Measurements from ENCODE around the gene MLLT3.

MLLT3 gene

GRCh38 chr9:20610591-20610990, 11.7 kb downstream of the MLLT3 start:
- no peak overlapping the region for H3K4me3 ChIP-seq (ENCODE audit: low read length)
- TF ChIP-seq, protein P1, sequence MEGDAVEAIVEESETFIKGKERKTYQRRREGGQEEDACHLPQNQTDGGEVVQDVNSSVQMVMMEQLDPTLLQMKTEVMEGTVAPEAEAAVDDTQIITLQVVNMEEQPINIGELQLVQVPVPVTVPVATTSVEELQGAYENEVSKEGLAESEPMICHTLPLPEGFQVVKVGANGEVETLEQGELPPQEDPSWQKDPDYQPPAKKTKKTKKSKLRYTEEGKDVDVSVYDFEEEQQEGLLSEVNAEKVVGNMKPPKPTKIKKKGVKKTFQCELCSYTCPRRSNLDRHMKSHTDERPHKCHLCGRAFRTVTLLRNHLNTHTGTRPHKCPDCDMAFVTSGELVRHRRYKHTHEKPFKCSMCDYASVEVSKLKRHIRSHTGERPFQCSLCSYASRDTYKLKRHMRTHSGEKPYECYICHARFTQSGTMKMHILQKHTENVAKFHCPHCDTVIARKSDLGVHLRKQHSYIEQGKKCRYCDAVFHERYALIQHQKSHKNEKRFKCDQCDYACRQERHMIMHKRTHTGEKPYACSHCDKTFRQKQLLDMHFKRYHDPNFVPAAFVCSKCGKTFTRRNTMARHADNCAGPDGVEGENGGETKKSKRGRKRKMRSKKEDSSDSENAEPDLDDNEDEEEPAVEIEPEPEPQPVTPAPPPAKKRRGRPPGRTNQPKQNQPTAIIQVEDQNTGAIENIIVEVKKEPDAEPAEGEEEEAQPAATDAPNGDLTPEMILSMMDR (conservative IDR thresholded peaks at IDR 0.05; ENCODE audit: low read length) = no peak
- DNase-seq (ENCODE audit: low read depth) = no peak

DNA sequence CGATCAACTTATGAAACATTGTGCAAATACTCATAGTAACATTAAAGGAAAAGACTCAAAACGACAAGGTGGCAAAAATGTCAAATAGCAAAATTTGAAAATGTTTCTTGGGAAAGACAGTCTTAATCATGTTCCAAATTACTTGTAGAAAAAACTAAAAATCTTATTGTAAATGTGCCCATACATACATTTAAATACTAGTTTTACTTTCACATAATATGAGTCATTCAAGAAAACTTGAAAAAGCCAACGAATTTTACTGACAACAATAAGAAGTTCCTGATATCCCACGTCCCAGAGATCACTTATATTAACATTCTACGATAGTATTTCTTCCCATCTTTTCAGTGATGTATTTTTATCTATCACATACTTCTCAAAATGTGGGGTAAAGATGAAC, 13.7 kb downstream of the MLLT3 start:
- TF ChIP-seq, protein P1 (conservative IDR thresholded peaks at IDR 0.05; ENCODE audit: low read length) = no peak
- DNase-seq (ENCODE audit: low read depth) = no peak

GRCh38 chr9:20606652-20607051, 15.6 kb downstream of the MLLT3 start:
- TF ChIP-seq, protein P1 (conservative IDR thresholded peaks at IDR 0.05; ENCODE audit: low read length) = no peak
- no peak for DNase-seq (ENCODE audit: low read depth)
- H3K4me3 ChIP-seq (ENCODE audit: low read length) = no peak overlapping the region

More for the DNA sequence above, 13.7 kb downstream of the MLLT3 start:
- no peak overlapping the region for H3K4me3 ChIP-seq (ENCODE audit: low read length)

DNA sequence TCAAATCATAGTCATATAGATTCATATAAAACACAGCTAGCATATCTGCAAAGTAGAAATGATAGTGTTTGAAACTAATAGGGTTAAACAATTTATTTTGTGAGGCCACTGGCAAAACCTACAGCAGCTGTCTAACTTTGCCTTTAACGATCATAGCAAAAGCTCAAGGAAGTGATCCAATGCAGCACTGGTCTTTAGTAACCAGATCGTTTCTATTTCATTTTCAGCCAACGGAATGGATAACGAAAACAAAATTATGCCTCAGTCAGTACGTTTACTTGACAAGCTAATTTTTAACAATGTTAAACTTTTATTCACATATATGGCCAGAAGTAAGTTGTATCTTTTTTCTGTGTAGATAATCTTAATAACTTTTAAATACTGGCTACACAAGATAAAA, 17.7 kb downstream of the MLLT3 start:
- no peak for DNase-seq (ENCODE audit: low read depth)
- TF ChIP-seq, protein P1 (conservative IDR thresholded peaks at IDR 0.05; ENCODE audit: low read length) = no peak
- H3K4me3 ChIP-seq (ENCODE audit: low read length) = peak overlapping the region; percentile 32

- H3K4me3 ChIP-seq (ENCODE audit: low read length) = no peak overlapping the region
- TF ChIP-seq, protein P1 (conservative IDR thresholded peaks at IDR 0.05; ENCODE audit: low read length) = no peak
- DNase-seq (ENCODE audit: low read depth) = no peak
These were observed 18.6 kb downstream of the MLLT3 start for GRCh38 chr9:20603524-20604268.

- TF ChIP-seq, protein P1 (conservative IDR thresholded peaks at IDR 0.05; ENCODE audit: low read length) = no peak
- H3K4me3 ChIP-seq (ENCODE audit: low read length) = no peak overlapping the region
- DNase-seq (ENCODE audit: low read depth) = no peak
These were observed 21.0 kb downstream of the MLLT3 start for GRCh38 chr9:20601292-20601691.

GRCh38 chr9:20599195-20599594, 23.1 kb downstream of the MLLT3 start:
- peak; percentile 73 for DNase-seq (ENCODE audit: low read depth)
- TF ChIP-seq, protein P1 (conservative IDR thresholded peaks at IDR 0.05; ENCODE audit: low read length) = no peak
- H3K4me3 ChIP-seq (ENCODE audit: low read length) = no peak overlapping the region
